AG04449 (cell line): ENCODE measurements around the gene ATP6V1F.
A peak's percentile ranks its signal among the peaks of the same experiment; 100 is the strongest.
"Not testable (repeated sequence)": the region's sequence is repeated elsewhere in the genome, so short reads cannot be mapped to it uniquely, and the experiment has no call there.

Source experiments
- CTCF ChIA-PET: fragments of 350-600 bp; formaldehyde crosslinking; extraction: SDS; loops from one replicate; lab custom pipeline; 2021; ENCODE audit warnings: antibody characterized with exemption; lab: Yijun Ruan, JAX
- POLR2A ChIA-PET: fragments of 400-600, 350-600 bp; formaldehyde crosslinking; extraction: SDS; loops from one replicate; lab custom pipeline; 2020; ENCODE audit warnings: antibody characterized with exemption, inconsistent platforms; lab: Yijun Ruan, JAX
- DNase-seq: peaks from one replicate; pipeline ENCODE4 v3.0.0-alpha.2; 2010; ENCODE audit warnings: low read depth, low spot score
- H3K4me3 ChIP-seq: 2 replicates; pipeline ENCODE4 v1.5.1; 2011; ENCODE audit warnings: low read depth, mild to moderate bottlenecking, control low read depth, low read length
- CTCF ChIP-seq: IDR thresholded peaks from one replicate; pipeline ENCODE4 v1.5.1; 2011; ENCODE audit warnings: mild to moderate bottlenecking, moderate library complexity, low read length, control low read depth, inconsistent platforms; ENCODE audit not compliant: insufficient read depth; ENCODE audit errors: missing control alignments

The ATP6V1F gene

GRCh38 chr7:128908750-128909624 is 46.3 kb downstream of the ATP6V1F start:
- ChIA-PET POLR2A (interaction anchor here (0.5 to 1.0 kb wide), 2 partner anchors 34 to 170 kb away, joined by 3 to 6 read pairs; no protein-coding TSS in a partner anchor), CTCF (interaction anchor here (0.8 to 6.2 kb wide), 4 partner anchors 9 to 181 kb away, joined by 3 to 76 read pairs (median 3); no protein-coding TSS in a partner anchor)
- DNase-seq = no peak
- TF ChIP-seq CTCF = no peak
- H3K4me3 ChIP-seq = peak overlapping the region; percentile 54

GRCh38 chr7:128909625-128910568 is 47.2 kb downstream of the ATP6V1F start:
- ChIA-PET POLR2A (interaction anchor here (1.0 kb wide), 1 partner anchor 169 kb away, joined by 3 read pairs; no protein-coding TSS in a partner anchor), CTCF (interaction anchor here (0.8 to 6.2 kb wide), 6 partner anchors 8 to 180 kb away, joined by 3 to 76 read pairs (median 3); no protein-coding TSS in a partner anchor)
- no peak for TF ChIP-seq CTCF
- peak overlapping the region; percentile 54 for H3K4me3 ChIP-seq
- no peak for DNase-seq

- POLR2A ChIA-PET = interaction anchor here (1.0 kb wide), 1 partner anchor 169 kb away, joined by 3 read pairs; no protein-coding TSS in a partner anchor
- peak within 1 kb of the TSS; percentile 54 for H3K4me3 ChIP-seq
- DNase-seq = no peak
- TF ChIP-seq CTCF = no peak
- CTCF ChIA-PET = interaction anchor here (1.0 to 6.2 kb wide), 4 partner anchors 11 to 179 kb away, joined by 3 to 76 read pairs (median 4); no protein-coding TSS in a partner anchor
Observed at GRCh38 chr7:128910569-128910945, 47.9 kb downstream of the ATP6V1F start, which contains the start of gene KCP. KCP (minus strand) TSS chr7:128910709; CDS start chr7:128910676, 33 bp downstream.

- no peak overlapping the region for H3K4me3 ChIP-seq
- no peak for DNase-seq
- ChIA-PET POLR2A (no interaction called here), CTCF (interaction anchor here (1.1 to 6.2 kb wide), 3 partner anchors 8 to 178 kb away, joined by 3 to 76 read pairs (median 3); no protein-coding TSS in a partner anchor)
- TF ChIP-seq CTCF = no peak
Observed at GRCh38 chr7:128911423-128912031, 48.9 kb downstream of the ATP6V1F start.

- POLR2A ChIA-PET = no interaction called here
Observed at GRCh38 chr7:128912281-128912680, 49.6 kb downstream of the ATP6V1F start.

GRCh38 chr7:128912709-128913495 is 50.2 kb downstream of the ATP6V1F start:
- DNase-seq, POLR2A ChIA-PET, H3K4me3 ChIP-seq: not testable (repeated sequence)
- CTCF ChIA-PET = interaction anchor here (1.1 kb wide), 1 partner anchor 9 kb away, joined by 3 read pairs; no protein-coding TSS in a partner anchor

More at GRCh38 chr7:128912281-128912680, 49.6 kb downstream of the ATP6V1F start:
- TF ChIP-seq CTCF = no peak
- no peak for DNase-seq
- no peak overlapping the region for H3K4me3 ChIP-seq
- CTCF ChIA-PET = interaction anchor here (1.1 to 6.2 kb wide), 2 partner anchors 9 to 177 kb away, joined by 3 to 76 read pairs; no protein-coding TSS in a partner anchor
